B cell (primary cell): ENCODE results near the gene ORAI3. TPM values are rescaled to one million over a fixed set of nuclear protein-coding genes. Genes with fewer than 3 reads are reported as not detected.
A peak's percentile ranks its signal among the peaks of the same experiment; 100 is the strongest.

Experiments used
- ATAC-seq: fragments of 200-7000 bp; cut with Tn5 transposase; one replicate; pipeline ENCODE4 v1.10.0; 2021; ENCODE audit warnings: low read depth, mild to moderate bottlenecking, moderate number of reproducible peaks, moderate library complexity
- CTCF ChIA-PET: fragments of 350-600 bp; sonication (Branson Sonifier 250); formaldehyde crosslinking; loops from one replicate; lab custom pipeline; 2021; ENCODE audit warnings: antibody characterized with exemption, inconsistent platforms; lab: Charles Lee
- POLR2A ChIA-PET: fragments of 350-600 bp; sonication (Branson Sonifier 250); formaldehyde crosslinking; loops from one replicate; lab custom pipeline; 2021; ENCODE audit warnings: antibody characterized with exemption; lab: Charles Lee
- DNase-seq: peaks from one replicate; pipeline ENCODE4 v3.0.0; 2013
- H2AFZ ChIP-seq: 2 replicates; pipeline ENCODE4 v1.6.1; 2012; ENCODE audit warnings: mild to moderate bottlenecking, low read depth, low read length; ENCODE audit not compliant: insufficient read depth, poor library complexity, severe bottlenecking
- H3K27ac ChIP-seq, 2 donors: 1 replicate in 1 of 2; 2 replicates in 1 of 2; pipeline ENCODE4 v1.5.1; 2012 to 2013; ENCODE audit warnings: low read length in 2 of 2, mild to moderate bottlenecking in 2 of 2, moderate library complexity in 1 of 2
- H3K27me3 ChIP-seq, 4 experiments: fragments of 200-600 bp in 1 of 4; sonication (generic) in 1 of 4; replicated peaks in 1 of 4; 1 replicate in 2 of 4; 2 replicates in 2 of 4; pipeline versions ENCODE4 v1.6.1 to v1.7.0; 2013 to 2016; ENCODE audit warnings: low read length in 3 of 4, mild to moderate bottlenecking in 2 of 4, mixed read lengths in 1 of 4, moderate library complexity in 1 of 4; ENCODE audit not compliant: insufficient read depth in 4 of 4, control insufficient read depth in 3 of 4; ENCODE audit errors: control extremely low read depth in 1 of 4
- H3K36me3 ChIP-seq, 2 experiments: replicated peaks in 1 of 2; 1 replicate in 1 of 2; 2 replicates in 1 of 2; pipeline versions ENCODE4 v1.6.1 to v1.7.1; 2013; ENCODE audit warnings: low read length in 1 of 2; ENCODE audit not compliant: insufficient read depth in 2 of 2, control insufficient read depth in 1 of 2; ENCODE audit errors: control extremely low read depth in 1 of 2, extremely low read depth in 1 of 2
- H3K4me1 ChIP-seq, 2 donors: fragments of 200-600 bp in 1 of 2; sonication (generic) in 1 of 2; 1 replicate in 1 of 2; 2 replicates in 1 of 2; pipeline versions ENCODE4 v1.5.1 to v1.6.1; 2013 to 2017; ENCODE audit warnings: low read length in 2 of 2; ENCODE audit not compliant: control insufficient read depth in 2 of 2, insufficient read depth in 2 of 2
- H3K4me2 ChIP-seq: replicated peaks from 2 replicates; pipeline ENCODE3; 2012; ENCODE audit warnings: mild to moderate bottlenecking, low read depth, low read length; ENCODE audit not compliant: poor library complexity, severe bottlenecking
- H3K4me3 ChIP-seq, 5 experiments: fragments of 200-600 bp in 1 of 5; sonication (generic) in 1 of 5; 1 replicate in 3 of 5; 2 replicates in 2 of 5; pipeline versions ENCODE4 v1.5.1 to v1.7.0; 2011 to 2016; ENCODE audit warnings: low read length in 4 of 5, mild to moderate bottlenecking in 4 of 5, low read depth in 2 of 5, control low read depth in 1 of 5, moderate library complexity in 1 of 5; ENCODE audit not compliant: insufficient read depth in 1 of 5; ENCODE audit errors: control extremely low read depth in 1 of 5, extremely low read depth in 1 of 5
- H3K79me2 ChIP-seq: fragments of 200-600 bp; sonication (generic); one replicate; pipeline ENCODE4 v1.6.0; 2016; ENCODE audit warnings: low read length; ENCODE audit not compliant: control insufficient read depth, insufficient read depth
- H3K9ac ChIP-seq: fragments of 200-600 bp; sonication (generic); 2 replicates; pipeline ENCODE4 v1.6.1; 2017; ENCODE audit warnings: mild to moderate bottlenecking, low read length, moderate library complexity
- H3K9me3 ChIP-seq, 3 donors: one replicate each; pipeline versions ENCODE4 v1.6.1 to v1.7.1; 2013; ENCODE audit warnings: low read length in 2 of 3; ENCODE audit not compliant: control insufficient read depth in 2 of 3, insufficient read depth in 1 of 3; ENCODE audit errors: control extremely low read depth in 1 of 3
- H4K20me1 ChIP-seq: 2 replicates; pipeline ENCODE4 v1.6.0; 2012; ENCODE audit warnings: mild to moderate bottlenecking, low read length; ENCODE audit not compliant: insufficient read depth, control insufficient read depth, poor library complexity, severe bottlenecking
- H3K27ac Mint-ChIP-seq: one replicate; pipeline ENCODE4 v1.8.0; 2021; ENCODE audit warnings: mixed read lengths
- H3K27me3 Mint-ChIP-seq: one replicate; pipeline ENCODE4 v1.8.0; 2021; ENCODE audit warnings: mixed read lengths
- H3K4me1 Mint-ChIP-seq: one replicate; pipeline ENCODE4 v1.8.0; 2021; ENCODE audit warnings: mixed read lengths
- H3K4me3 Mint-ChIP-seq: one replicate; pipeline ENCODE4 v1.8.0; 2021; ENCODE audit warnings: mixed read lengths
- H3K9me3 Mint-ChIP-seq: one replicate; pipeline ENCODE4 v1.8.0; 2022; ENCODE audit warnings: mixed read lengths; ENCODE audit not compliant: insufficient read depth
- EZH2 ChIP-seq: IDR thresholded peaks from 2 replicates; pipeline ENCODE4 v1.6.1; 2012; ENCODE audit warnings: borderline replicate concordance, low read depth, mild to moderate bottlenecking, moderate library complexity, low read length; ENCODE audit not compliant: insufficient read depth, poor library complexity, severe bottlenecking
- WGBS: methylation state at CpG from one replicate; pipeline ENCODE4 v1.1.5; 2013; ENCODE audit warnings: missing lambda C conversion rate; ENCODE audit not compliant: insufficient coverage; 5-methylcytosine and 5-hydroxymethylcytosine counted together
- intact Hi-C: fragments of 100-400 bp; cut with micrococcal nuclease; formaldehyde crosslinking; loops from one replicate; pipeline ENCODE4 v1.10.0; 2022
- polyA plus RNA-seq: library from polyadenylated mRNA; depleted of rRNA; stranded (reverse); fragments of >200 nt; gene quantifications from 2 replicates; pipeline ENCODE4 v1.2.3, GENCODE V29; 2012
- total RNA-seq, 2 donors: library from RNA; stranded (reverse); fragments of 120-200 nt in 1 of 2; gene quantifications; 1 replicate in 1 of 2; 2 replicates in 1 of 2; pipeline versions ENCODE4 v1.2.3 to v1.2.4, GENCODE V29; 2013 to 2022
- TF ChIP-seq, protein P1 (sequence below): fragments of 200-600 bp; IDR thresholded peaks from one replicate; pipeline ENCODE4 v1.8.0; 2022; ENCODE audit warnings: antibody characterized with exemption, mild to moderate bottlenecking

The ORAI3 gene
- total and polyA plus RNA-seq, 2 donors (not counting 1 experiment from before 2014, with no cell fraction given), result 32.2 to 51.8 TPM

DNA sequence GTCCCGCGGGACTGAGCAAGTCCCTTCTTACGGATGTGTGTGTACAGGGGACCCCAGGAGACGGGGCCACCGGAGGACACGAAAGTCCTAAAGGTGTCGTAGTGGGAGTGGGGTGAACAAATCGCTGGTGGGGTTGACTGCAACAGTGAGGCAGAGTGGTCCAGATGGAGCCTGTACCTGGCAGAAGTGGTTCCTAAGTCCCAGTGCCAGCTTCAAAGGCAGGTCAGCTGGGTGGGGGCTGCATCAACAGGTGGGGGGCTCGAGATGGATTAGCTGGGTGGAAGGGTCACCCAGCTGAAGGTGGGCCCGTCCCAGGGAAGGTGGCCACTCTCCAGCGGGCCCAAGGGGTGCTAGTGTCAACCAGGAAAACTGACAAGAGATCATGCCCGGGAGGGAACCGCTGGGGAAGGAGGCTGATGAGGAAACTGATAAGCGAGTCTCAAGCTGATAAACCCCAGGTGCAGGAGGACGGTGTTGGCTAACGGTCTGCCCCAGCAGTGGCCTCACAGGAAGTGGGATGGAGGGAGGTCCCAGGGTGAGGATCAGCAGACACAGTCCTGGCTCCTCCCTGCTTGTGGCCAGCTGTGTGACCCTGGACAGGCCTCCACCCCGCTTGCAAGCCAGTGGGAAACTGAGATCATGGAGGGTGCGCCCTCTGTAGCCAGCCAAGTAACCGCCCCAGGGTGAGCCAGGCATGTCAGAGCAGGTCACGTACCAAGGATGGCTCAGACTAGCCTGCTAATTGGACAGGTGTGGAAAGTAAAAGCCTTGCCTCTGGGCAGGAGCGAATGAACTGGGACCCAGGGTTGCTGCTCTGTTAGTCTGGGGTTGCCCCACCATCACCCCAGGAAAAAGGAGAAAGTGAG lies 1.0 kb downstream of the ORAI3 start:
- CTCF ChIA-PET, result interaction anchor here (0.5 to 1.4 kb wide), 7 partner anchors 8 to 469 kb away, joined by 3 to 6 read pairs (median 3); no protein-coding TSS in a partner anchor
- peaks cover 27% of the 10 kb centered on the region for H3K4me1 Mint-ChIP-seq
- DNase-seq (peak; percentile 62), ATAC-seq (peak; percentile 21)
- peak overlapping the region; percentile 94 for H3K4me2 ChIP-seq
- peak overlapping the region; percentile 56 to 93 (median 77) for H3K4me3 ChIP-seq
- no peaks in the 10 kb centered on the region for H3K27me3 Mint-ChIP-seq
- no peaks in the 10 kb centered on the region for H3K9me3 Mint-ChIP-seq
- H3K9ac ChIP-seq, result peak overlapping the region; percentile 81
- intact Hi-C loops, result loop anchor here (1.0 to 5.0 kb wide), 4 partner anchors 7 to 919 kb away; partner anchors contain the start of genes CFAP119, FBXL19, RNF40 and SETD1A
- H3K4me1 ChIP-seq, result peaks cover 14 to 36% of the 10 kb centered on the region in 2 donors
- peak overlapping the region; percentile 95 for H3K4me3 Mint-ChIP-seq
- H3K36me3 ChIP-seq, result peaks cover 0 to 6% of the 10 kb centered on the region in 2 experiments
- no peak for TF ChIP-seq EZH2
- TF ChIP-seq, protein P1, sequence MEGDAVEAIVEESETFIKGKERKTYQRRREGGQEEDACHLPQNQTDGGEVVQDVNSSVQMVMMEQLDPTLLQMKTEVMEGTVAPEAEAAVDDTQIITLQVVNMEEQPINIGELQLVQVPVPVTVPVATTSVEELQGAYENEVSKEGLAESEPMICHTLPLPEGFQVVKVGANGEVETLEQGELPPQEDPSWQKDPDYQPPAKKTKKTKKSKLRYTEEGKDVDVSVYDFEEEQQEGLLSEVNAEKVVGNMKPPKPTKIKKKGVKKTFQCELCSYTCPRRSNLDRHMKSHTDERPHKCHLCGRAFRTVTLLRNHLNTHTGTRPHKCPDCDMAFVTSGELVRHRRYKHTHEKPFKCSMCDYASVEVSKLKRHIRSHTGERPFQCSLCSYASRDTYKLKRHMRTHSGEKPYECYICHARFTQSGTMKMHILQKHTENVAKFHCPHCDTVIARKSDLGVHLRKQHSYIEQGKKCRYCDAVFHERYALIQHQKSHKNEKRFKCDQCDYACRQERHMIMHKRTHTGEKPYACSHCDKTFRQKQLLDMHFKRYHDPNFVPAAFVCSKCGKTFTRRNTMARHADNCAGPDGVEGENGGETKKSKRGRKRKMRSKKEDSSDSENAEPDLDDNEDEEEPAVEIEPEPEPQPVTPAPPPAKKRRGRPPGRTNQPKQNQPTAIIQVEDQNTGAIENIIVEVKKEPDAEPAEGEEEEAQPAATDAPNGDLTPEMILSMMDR, result peak; percentile 19
- peak overlapping the region; percentile 92 for H3K27ac Mint-ChIP-seq
- WGBS, result 1% methylated on average over 21 of the region's 21 CpGs
- H3K79me2 ChIP-seq, result peaks cover 32% of the 10 kb centered on the region
- POLR2A ChIA-PET, result interaction anchor here (0.6 to 1.0 kb wide), 4 partner anchors 14 to 919 kb away, joined by 3 to 10 read pairs (median 4); partner anchors contain the start of gene PRR14
- peak overlapping the region; percentile 50 to 78 for H3K27ac ChIP-seq
- H3K27me3 ChIP-seq, result no peaks in the 10 kb centered on the region
- peaks cover 0 to 4% (median 0%) of the 10 kb centered on the region in 3 donors for H3K9me3 ChIP-seq
- H2AFZ ChIP-seq, result peak overlapping the region; percentile 84
- H4K20me1 ChIP-seq, result peaks cover 38% of the 10 kb centered on the region
